Keratinocyte (primary cell): ENCODE measurements around the gene GLRX2.

ENCODE experiments used
- EZH2 ChIP-seq: IDR thresholded peaks from one replicate; pipeline ENCODE4 v1.6.1; 2012; ENCODE audit warnings: inconsistent platforms, mild to moderate bottlenecking, low read length, moderate library complexity
- TF ChIP-seq, protein P1 (sequence below), 3 experiments: IDR thresholded peaks in 1 of 3; conservative IDR thresholded peaks in 1 of 3; optimal IDR thresholded peaks in 1 of 3; 2 replicates in 2 of 3; 3 replicates in 1 of 3; pipeline versions ENCODE3 to v1.5.1; 2011; ENCODE audit warnings: low read length in 3 of 3, mild to moderate bottlenecking in 3 of 3, moderate library complexity in 2 of 3, control low read depth in 1 of 3, inconsistent platforms in 1 of 3; ENCODE audit not compliant: insufficient read depth in 2 of 3; ENCODE audit errors: extremely low read depth in 1 of 3

DNA sequence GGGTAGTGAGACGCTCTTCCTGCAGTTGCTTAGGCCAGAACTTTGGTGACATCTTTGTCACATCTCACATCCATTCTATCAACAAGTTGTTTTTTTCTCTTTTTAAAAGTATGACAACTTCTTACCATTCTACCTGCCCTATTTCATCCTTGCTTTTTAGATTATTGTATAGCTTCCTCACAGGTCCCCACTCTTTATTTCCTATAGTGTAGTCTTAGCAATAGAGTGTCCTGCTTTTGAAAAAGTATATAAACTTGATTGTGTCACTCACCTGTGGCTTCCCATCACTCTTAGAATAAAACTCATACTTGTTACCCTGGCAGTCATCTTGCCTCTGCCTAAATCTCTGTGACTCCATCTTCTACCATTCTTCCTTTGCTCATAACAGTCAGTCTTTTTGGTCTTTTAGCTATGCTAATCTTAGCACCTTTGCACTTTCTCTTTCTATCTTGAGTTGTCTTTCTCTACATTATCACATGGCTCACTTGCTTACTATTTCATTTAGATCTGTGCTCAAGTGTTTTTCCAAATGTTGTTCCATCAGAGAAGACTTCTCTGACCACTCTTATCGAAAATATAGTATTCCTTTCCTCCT lies 26.1 kb upstream of the GLRX2 start:
- TF ChIP-seq, protein P1, sequence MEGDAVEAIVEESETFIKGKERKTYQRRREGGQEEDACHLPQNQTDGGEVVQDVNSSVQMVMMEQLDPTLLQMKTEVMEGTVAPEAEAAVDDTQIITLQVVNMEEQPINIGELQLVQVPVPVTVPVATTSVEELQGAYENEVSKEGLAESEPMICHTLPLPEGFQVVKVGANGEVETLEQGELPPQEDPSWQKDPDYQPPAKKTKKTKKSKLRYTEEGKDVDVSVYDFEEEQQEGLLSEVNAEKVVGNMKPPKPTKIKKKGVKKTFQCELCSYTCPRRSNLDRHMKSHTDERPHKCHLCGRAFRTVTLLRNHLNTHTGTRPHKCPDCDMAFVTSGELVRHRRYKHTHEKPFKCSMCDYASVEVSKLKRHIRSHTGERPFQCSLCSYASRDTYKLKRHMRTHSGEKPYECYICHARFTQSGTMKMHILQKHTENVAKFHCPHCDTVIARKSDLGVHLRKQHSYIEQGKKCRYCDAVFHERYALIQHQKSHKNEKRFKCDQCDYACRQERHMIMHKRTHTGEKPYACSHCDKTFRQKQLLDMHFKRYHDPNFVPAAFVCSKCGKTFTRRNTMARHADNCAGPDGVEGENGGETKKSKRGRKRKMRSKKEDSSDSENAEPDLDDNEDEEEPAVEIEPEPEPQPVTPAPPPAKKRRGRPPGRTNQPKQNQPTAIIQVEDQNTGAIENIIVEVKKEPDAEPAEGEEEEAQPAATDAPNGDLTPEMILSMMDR (optimal IDR thresholded peaks at IDR 0.05 in 1 of 3, IDR thresholded peaks at IDR 0.05 in 1 of 3, conservative IDR thresholded peaks at IDR 0.05 in 1 of 3; ENCODE audit: extremely low read depth in 1 of 3, insufficient read depth in 2 of 3, low read length in 3 of 3) = no peak
- TF ChIP-seq EZH2 = no peak
